ENCODE results near the gene MAML2.

Gene MAML2

GRCh38 chr11:96149743-96150555 lies 193.0 kb downstream of the MAML2 start:
- DNase-seq: no peak

- no peak for DNase-seq
Observed at GRCh38 chr11:96147906-96148486, 195.0 kb downstream of the MAML2 start.

- DNase-seq: no peak
Observed at GRCh38 chr11:96147186-96147585, 195.8 kb downstream of the MAML2 start.

- DNase-seq: no peak
Observed at GRCh38 chr11:96146765-96147164, 196.2 kb downstream of the MAML2 start.

- DNase-seq: no peak
Observed at GRCh38 chr11:96145163-96145585, 197.8 kb downstream of the MAML2 start.

GRCh38 chr11:96144553-96144952 lies 198.4 kb downstream of the MAML2 start:
- no peak for DNase-seq

- DNase-seq: no peak
Observed at GRCh38 chr11:96143041-96143521, 199.9 kb downstream of the MAML2 start.

- no peak for DNase-seq
Observed at GRCh38 chr11:96141626-96142025, 201.4 kb downstream of the MAML2 start.

- DNase-seq: no peak
Observed at GRCh38 chr11:96139691-96140090, 203.3 kb downstream of the MAML2 start.

- no peak for DNase-seq
Observed at GRCh38 chr11:96137373-96137772, 205.6 kb downstream of the MAML2 start.

GRCh38 chr11:96136613-96137298 lies 206.2 kb downstream of the MAML2 start:
- DNase-seq: no peak

GRCh38 chr11:96134602-96135001 lies 208.4 kb downstream of the MAML2 start:
- no peak for DNase-seq

GRCh38 chr11:96132437-96132836 lies 210.6 kb downstream of the MAML2 start:
- DNase-seq: no peak

GRCh38 chr11:96130061-96130620 lies 212.9 kb downstream of the MAML2 start:
- DNase-seq: no peak

GRCh38 chr11:96127596-96127959 lies 215.4 kb downstream of the MAML2 start:
- DNase-seq: no peak

- no peak for DNase-seq
Observed at GRCh38 chr11:96126917-96127595, 215.9 kb downstream of the MAML2 start.

GRCh38 chr11:96125400-96125799 lies 217.6 kb downstream of the MAML2 start:
- no peak for DNase-seq

- DNase-seq: no peak
Observed at GRCh38 chr11:96124155-96124554, 218.8 kb downstream of the MAML2 start.

- DNase-seq: no peak
Observed at GRCh38 chr11:96123301-96123700, 219.7 kb downstream of the MAML2 start.

GRCh38 chr11:96122601-96123074 lies 220.4 kb downstream of the MAML2 start:
- no peak for DNase-seq

GRCh38 chr11:96119211-96119610 lies 223.8 kb downstream of the MAML2 start:
- DNase-seq: no peak

GRCh38 chr11:96116376-96116775 lies 226.6 kb downstream of the MAML2 start:
- DNase-seq: no peak

Measured in CD4-positive, alpha-beta T cell treated with Interleukin-6 for 4 hours (primary cell).